Measurements from ENCODE around the gene MYOM1.

MYOM1 gene

GRCh38 chr18:3219631-3220335 is at the start of gene MYOM1:
Gene MYOM1 (minus strand): TSS chr18:3219968. CDS start chr18:3215223, 4,745 bp downstream.
- DNase-seq (ENCODE audit: low read depth in 4 of 4, low spot score in 1 of 4), result no peak

DNA sequence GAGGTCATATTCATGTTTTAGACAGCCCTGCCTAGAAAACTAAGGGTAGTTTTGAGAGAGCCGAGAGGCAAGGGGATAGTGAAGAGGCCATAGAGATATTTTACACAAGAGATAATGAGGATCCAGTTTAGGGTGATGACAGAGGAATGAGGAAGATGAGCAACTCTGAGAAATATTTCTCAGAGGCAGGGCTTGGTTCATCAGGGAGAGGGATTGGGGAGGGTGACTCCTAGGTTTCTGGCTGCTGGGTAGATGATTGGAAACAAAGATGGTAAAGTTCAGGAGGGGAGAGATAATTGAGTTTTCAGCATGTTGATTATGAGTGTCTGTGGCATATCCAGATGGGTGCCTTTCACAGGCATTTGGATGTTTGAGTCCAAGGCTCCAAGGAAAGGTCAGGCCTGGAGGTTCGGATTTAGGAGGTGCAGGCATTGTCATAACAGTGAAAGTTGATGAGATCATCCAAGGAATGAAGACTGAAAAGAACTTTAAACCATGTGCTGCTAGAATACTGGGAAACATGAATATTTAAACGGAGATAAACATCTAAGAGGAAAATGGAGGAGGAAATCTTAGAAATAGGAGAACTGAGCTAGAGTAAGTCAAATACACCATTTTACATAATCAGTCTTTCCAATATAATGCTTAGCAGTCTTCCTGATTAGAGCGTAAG is 49.6 kb upstream of the MYOM1 start:
- no peak for DNase-seq (ENCODE audit: low read depth in 4 of 4, low spot score in 1 of 4)

DNA sequence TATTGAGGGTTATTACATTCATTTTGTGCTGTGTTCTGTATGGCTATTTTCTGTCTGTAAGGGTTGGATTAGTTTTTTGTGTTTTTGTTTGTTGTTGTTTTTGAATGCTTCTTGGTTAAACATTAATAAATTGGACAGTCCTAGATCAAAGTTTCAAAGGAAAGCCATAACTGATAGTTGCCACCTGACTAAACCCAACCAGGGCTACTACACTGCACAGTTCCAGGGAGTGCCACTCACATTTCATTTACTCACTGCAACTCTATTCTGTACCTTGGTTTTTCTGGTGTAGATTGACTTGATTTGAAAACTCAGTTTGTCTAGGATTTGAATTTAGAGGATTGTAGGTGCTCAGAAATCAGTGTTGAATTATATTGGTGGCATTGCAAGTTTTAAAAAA is 48.5 kb upstream of the MYOM1 start:
- DNase-seq (ENCODE audit: low read depth in 4 of 4, low spot score in 1 of 4), result no peak

DNA sequence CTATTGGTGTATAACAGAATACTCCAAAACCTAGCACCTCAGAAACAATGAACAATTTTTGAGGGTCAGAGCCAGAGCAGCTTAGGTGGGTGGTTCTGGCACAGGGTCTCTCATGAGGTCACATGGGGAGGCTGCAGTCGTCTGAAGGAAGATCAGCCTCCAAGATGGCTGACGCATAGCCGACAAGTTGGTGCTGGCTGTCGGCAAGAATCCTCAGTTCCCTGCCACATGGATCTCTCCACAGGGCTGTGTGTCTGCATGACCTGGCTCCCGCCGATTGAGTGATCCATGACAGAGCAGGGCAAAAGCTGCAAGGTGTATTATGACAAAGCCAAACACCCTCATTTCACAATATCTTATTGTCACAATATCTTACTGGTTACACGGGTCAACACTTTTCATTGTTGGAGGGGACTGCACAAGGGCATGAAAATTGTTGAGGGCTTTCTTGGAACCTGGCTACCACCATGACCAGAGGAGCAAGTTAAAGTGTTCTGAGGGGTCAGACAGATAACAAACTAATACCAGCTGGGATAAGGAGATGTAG is 46.4 kb upstream of the MYOM1 start:
- no peak for DNase-seq (ENCODE audit: low read depth in 4 of 4, low spot score in 1 of 4)

GRCh38 chr18:3265564-3266033 is 45.8 kb upstream of the MYOM1 start:
- no peak for DNase-seq (ENCODE audit: low read depth in 4 of 4, low spot score in 1 of 4)

GRCh38 chr18:3264362-3264761 is 44.6 kb upstream of the MYOM1 start:
- DNase-seq (ENCODE audit: low read depth in 4 of 4, low spot score in 1 of 4), result no peak

DNA sequence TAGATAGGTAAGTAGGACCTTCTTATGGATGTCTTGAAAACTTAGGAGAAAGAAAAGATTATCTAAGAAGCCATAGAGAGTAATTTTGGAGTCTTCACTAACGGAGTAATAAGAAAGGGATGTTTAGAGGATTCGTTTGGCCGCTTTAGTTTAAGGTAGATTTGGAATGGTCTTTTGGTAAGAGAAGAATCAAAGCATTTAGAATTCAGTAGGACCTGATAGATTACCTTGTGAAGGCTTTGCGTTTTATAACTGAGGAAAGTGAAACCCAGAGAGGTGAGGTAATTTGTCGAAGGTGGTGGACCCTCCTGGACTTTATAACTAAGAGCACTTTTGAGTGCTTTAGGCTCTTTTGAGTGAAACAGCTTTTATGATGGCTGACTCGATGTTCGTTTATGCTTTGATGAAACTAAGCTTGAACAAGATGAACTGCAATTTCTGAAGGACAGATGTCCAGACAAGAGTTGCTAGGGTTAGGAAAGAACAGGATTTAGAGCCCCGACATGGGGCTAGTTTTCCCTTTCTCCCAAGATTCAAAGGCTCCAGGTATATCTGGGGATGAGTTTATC is 43.4 kb upstream of the MYOM1 start:
- no peak for DNase-seq (ENCODE audit: low read depth in 4 of 4, low spot score in 1 of 4)

DNA sequence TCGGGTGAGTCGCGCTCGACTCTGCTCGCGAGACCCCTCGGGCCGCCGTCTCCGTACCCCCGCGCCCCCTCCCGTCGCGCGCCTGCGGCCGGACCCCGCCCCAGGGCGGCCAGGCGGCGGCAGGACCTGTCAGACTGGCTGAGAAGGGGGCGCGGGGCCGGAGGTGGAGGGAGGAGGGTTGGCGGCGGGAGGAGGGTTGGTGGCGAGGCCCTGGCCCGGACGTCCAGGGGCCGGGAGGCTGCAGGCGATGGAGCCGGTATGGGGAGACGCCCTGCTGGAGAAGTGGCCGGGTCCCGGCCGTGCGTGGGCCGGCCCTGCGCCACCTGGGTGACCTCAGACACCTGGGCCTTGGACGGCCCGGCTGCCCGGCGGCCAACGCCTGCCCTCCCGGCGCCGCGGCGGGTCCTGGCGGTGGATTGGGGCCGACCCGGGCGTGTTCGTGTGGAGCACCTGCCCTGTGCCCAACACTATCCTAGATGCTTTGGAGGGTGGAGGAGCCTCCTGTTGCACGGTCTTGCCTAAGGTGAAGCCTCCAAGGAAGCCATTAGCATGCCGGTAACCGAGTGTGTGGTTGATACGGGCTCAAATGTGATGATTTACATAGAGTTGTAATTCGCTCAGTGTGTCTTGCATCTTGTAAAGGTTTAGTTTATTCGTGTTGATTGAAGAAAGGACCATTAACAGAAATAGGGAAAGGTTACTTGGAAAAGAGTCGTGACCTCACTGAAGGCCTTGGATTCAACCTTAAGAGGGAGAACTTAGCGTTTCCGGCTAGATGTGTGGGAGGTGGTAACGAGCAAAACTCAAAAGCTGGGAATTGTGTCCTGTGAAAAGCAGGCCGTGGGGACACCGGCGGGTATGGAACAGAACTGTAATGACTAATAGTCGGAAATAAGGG is 42.7 kb upstream of the MYOM1 start:
- DNase-seq (ENCODE audit: low read depth in 4 of 4, low spot score in 1 of 4), result no peak

GRCh38 chr18:3261373-3262233 is 41.8 kb upstream of the MYOM1 start, which contains the start of gene MYL12B:
Gene MYL12B (plus strand): TSS chr18:3262133. CDS start chr18:3272899, 10,766 bp downstream.
- DNase-seq (ENCODE audit: low read depth in 4 of 4, low spot score in 1 of 4), result peak in 3 of 4 experiments; percentile 50 to 63 (median 63)

GRCh38 chr18:3260995-3261372 is 41.2 kb upstream of the MYOM1 start:
- DNase-seq (ENCODE audit: low read depth in 4 of 4, low spot score in 1 of 4), result no peak

- DNase-seq (ENCODE audit: low read depth in 4 of 4, low spot score in 1 of 4), result no peak
Observed at GRCh38 chr18:3257627-3258120, 37.9 kb upstream of the MYOM1 start.

DNA sequence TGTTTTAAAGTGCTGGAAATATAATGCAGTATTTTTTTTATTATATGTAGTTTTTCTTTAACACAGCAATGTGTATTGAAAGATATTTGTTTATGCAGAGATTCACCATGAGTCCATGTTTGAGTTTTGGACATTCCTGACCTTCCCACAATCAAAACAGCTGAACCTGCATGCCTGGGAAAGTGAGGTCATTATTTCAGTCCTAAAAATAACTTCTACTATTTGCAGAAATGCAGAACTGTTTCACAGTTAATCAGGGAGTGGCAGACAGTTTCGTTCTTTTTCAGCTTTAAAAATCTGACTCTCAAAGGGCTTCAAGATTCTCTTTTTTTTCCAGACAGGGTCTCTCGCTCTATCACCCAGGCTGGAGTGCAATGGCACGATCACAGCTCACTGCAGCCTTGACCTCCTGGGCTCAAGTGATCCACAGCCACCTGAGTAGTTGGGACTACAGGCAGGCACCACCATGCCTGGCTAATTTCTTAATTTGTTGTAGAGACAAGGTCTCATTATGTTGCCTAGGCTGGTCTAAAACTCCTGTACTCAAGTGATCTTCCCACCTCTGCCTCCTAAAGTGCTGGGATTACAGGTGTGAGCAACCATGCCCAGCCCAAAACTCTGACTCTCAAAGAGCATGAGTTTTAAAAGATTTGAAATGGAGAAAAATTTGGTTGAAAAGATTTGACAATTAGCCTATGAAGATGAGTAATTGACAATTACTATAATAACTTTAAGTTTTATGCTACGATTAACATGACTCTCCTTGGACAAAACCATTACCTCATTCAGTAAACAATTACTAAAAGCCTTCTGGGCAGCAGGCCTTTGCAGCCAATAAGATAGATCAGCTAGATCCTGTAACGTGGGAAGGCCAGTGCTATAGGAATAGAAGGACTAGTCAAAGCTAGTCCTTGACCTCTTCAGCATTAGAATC is 37.2 kb upstream of the MYOM1 start:
- no peak for DNase-seq (ENCODE audit: low read depth in 4 of 4, low spot score in 1 of 4)

- no peak for DNase-seq (ENCODE audit: low read depth in 4 of 4, low spot score in 1 of 4)
Observed at GRCh38 chr18:3255611-3256165, 35.9 kb upstream of the MYOM1 start.

- DNase-seq (ENCODE audit: low read depth in 4 of 4, low spot score in 1 of 4), result no peak
Observed at GRCh38 chr18:3254725-3255124, 35.0 kb upstream of the MYOM1 start.

GRCh38 chr18:3252843-3253242 is 33.1 kb upstream of the MYOM1 start:
- DNase-seq (ENCODE audit: low read depth in 4 of 4, low spot score in 1 of 4), result no peak

GRCh38 chr18:3251963-3252277 is 32.2 kb upstream of the MYOM1 start:
- DNase-seq (ENCODE audit: low read depth in 4 of 4, low spot score in 1 of 4), result no peak

GRCh38 chr18:3251249-3251962 is 31.6 kb upstream of the MYOM1 start:
- no peak for DNase-seq (ENCODE audit: low read depth in 4 of 4, low spot score in 1 of 4)
